Breast epithelium (tissue), 4 donors: ENCODE data around the gene ENTPD1. TPM values are rescaled to one million over a fixed set of nuclear protein-coding genes. Genes with fewer than 3 reads are reported as not detected.

Source experiments
- DNase-seq, 2 donors: peaks; one replicate each; pipeline ENCODE4 v3.0.0-alpha.2; 2019; ENCODE audit warnings: low spot score in 2 of 2
- H3K27ac ChIP-seq, 2 donors: fragments of 200-600 bp; sonication (generic) in 1 of 2; one replicate each; pipeline ENCODE4 v1.5.1; 2016 to 2019; ENCODE audit warnings: mild to moderate bottlenecking in 1 of 2
- H3K27me3 ChIP-seq, 2 donors: fragments of 200-600 bp; sonication (generic) in 1 of 2; one replicate each; pipeline versions ENCODE4 v1.5.1 to v1.6.0; 2017 to 2019; ENCODE audit warnings: control low read depth in 1 of 2, mild to moderate bottlenecking in 1 of 2
- H3K36me3 ChIP-seq: fragments of 200-600 bp; one replicate; pipeline ENCODE4 v1.5.1; 2019
- H3K4me1 ChIP-seq, 2 donors: fragments of 200-600 bp; sonication (generic); one replicate each; pipeline ENCODE4 v1.5.1; 2016 to 2019; ENCODE audit warnings: control low read depth in 1 of 2
- H3K4me3 ChIP-seq, 3 donors: fragments of 200-600 bp; sonication (generic); 1 replicate in 2 of 3; 2 replicates in 1 of 3; pipeline ENCODE4 v1.5.1; 2016 to 2019; ENCODE audit warnings: mild to moderate bottlenecking in 3 of 3, moderate library complexity in 2 of 3
- H3K9me3 ChIP-seq, 2 donors: fragments of 200-600 bp; sonication (generic) in 1 of 2; one replicate each; pipeline ENCODE4 v1.5.1; 2016 to 2019; ENCODE audit warnings: control low read depth in 1 of 2
- POLR2A ChIP-seq: fragments of 450-650 bp; IDR thresholded peaks from one replicate; pipeline ENCODE4 v1.6.1; 2016; ENCODE audit warnings: antibody characterized with exemption, mild to moderate bottlenecking, moderate library complexity
- POLR2AphosphoS5 ChIP-seq, 3 donors: sonication (generic); formaldehyde crosslinking; IDR thresholded peaks; one replicate each; pipeline ENCODE4 v1.6.1; 2017; ENCODE audit warnings: antibody characterized with exemption in 3 of 3
- intact Hi-C: fragments of 100-400 bp; cut with DNase I; formaldehyde crosslinking; loops from one replicate; pipeline ENCODE4 v1.15.1; 2023; ENCODE audit warnings: low total_unique reads
- total RNA-seq, 3 donors: library from RNA; depleted of rRNA; stranded (reverse); fragments of >200 nt; gene quantifications; one replicate each; pipeline ENCODE4 v1.1.0, GENCODE V29; 2016
- TF ChIP-seq, protein P1 (sequence below), 3 donors: fragments of 450-650 bp; IDR thresholded peaks; one replicate each; pipeline ENCODE4 v1.5.1; 2016 to 2017; ENCODE audit warnings: antibody characterized with exemption in 3 of 3, mild to moderate bottlenecking in 3 of 3, moderate library complexity in 3 of 3

Gene ENTPD1
- total RNA-seq, 3 donors from 2014 or later = 17.4 to 26.9 (median 18.4) TPM

DNA sequence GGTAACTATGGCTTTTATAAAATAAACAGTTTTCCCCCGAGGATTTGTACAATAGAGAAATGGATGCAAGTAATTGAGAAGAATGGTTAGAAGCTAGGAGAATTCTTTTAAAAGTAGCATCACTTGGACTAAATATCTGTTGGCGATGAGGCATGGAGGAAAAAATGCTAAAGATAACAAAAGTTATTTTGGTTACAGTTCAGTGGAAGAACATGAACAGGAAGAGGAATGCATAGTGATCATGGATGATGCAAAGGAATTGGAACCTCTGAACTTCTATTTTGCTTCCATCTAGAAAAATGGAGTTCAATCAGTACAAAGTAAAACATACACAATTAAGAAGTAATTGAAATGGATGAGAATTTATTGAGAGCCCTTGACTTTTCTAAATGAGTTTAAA lies 32.9 kb downstream of the ENTPD1 start:
- no peak overlapping the region for H3K27ac ChIP-seq
- no peak for DNase-seq
- no peak overlapping the region for H3K4me3 ChIP-seq
- TF ChIP-seq, protein P1, sequence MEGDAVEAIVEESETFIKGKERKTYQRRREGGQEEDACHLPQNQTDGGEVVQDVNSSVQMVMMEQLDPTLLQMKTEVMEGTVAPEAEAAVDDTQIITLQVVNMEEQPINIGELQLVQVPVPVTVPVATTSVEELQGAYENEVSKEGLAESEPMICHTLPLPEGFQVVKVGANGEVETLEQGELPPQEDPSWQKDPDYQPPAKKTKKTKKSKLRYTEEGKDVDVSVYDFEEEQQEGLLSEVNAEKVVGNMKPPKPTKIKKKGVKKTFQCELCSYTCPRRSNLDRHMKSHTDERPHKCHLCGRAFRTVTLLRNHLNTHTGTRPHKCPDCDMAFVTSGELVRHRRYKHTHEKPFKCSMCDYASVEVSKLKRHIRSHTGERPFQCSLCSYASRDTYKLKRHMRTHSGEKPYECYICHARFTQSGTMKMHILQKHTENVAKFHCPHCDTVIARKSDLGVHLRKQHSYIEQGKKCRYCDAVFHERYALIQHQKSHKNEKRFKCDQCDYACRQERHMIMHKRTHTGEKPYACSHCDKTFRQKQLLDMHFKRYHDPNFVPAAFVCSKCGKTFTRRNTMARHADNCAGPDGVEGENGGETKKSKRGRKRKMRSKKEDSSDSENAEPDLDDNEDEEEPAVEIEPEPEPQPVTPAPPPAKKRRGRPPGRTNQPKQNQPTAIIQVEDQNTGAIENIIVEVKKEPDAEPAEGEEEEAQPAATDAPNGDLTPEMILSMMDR (IDR thresholded peaks at IDR 0.05) = no peak
- TF ChIP-seq POLR2A = no peak
- intact Hi-C loops = no loop called here
- H3K36me3 ChIP-seq = no peaks in the 10 kb centered on the region
- no peaks in the 10 kb centered on the region for H3K27me3 ChIP-seq
- H3K9me3 ChIP-seq = no peaks in the 10 kb centered on the region
- H3K4me1 ChIP-seq = no peaks in the 10 kb centered on the region

DNA sequence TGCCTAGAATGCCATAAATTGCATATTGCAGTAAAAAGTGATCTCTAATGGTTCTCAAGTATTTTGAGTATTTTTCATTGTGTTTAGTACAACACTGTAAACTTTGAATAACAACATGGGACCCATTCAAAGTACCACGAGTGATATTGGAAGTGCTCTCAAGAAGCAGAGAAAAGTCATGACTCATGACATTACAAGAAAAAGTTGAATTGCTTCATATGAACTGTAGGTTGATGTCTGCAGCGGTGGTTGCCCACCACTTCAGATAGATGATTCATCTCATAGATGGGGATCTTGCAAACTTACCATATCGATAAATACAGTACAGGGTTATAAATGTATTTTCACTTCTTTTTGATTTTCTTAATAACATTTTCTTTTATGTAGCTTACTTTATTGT lies 33.9 kb downstream of the ENTPD1 start:
- no peak for DNase-seq
- H3K27me3 ChIP-seq = no peaks in the 10 kb centered on the region
- no peaks in the 10 kb centered on the region for H3K36me3 ChIP-seq
- H3K9me3 ChIP-seq = no peaks in the 10 kb centered on the region
- TF ChIP-seq POLR2A = no peak
- no peak for TF ChIP-seq POLR2AphosphoS5 (IDR thresholded peaks at IDR 0.05)
- TF ChIP-seq, protein P1 (IDR thresholded peaks at IDR 0.05) = no peak
- no peaks in the 10 kb centered on the region for H3K4me1 ChIP-seq
- intact Hi-C loops = no loop called here
- no peak overlapping the region for H3K4me3 ChIP-seq
- H3K27ac ChIP-seq = no peak overlapping the region

DNA sequence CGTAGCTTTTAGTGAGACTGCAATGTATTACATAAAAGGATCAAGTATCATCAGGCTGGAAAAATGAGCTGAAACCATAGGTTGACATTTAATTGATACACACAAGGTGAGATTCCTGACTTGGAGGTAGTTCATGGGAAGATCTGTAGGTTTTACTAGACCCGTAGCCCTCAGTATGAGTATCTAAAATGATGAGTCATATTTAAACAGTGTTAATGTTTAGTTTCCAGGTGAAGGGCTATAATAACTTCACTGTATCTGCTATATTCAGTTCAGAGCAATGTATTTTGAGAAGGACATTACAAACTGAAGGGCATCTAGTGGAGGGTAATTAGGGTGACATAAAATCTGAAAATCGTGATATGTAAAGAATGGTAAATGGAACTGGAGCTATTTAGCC lies 35.0 kb downstream of the ENTPD1 start:
- Histone ChIP-seq H3K9me3 (no peaks in the 10 kb centered on the region), H3K4me3 (no peak overlapping the region), H3K27ac (no peak overlapping the region), H3K27me3 (no peaks in the 10 kb centered on the region), H3K4me1 (no peaks in the 10 kb centered on the region), H3K36me3 (no peaks in the 10 kb centered on the region)
- no peak for DNase-seq
- no peak for TF ChIP-seq POLR2AphosphoS5 (IDR thresholded peaks at IDR 0.05)
- TF ChIP-seq, protein P1 (IDR thresholded peaks at IDR 0.05) = no peak
- no peak for TF ChIP-seq POLR2A
- intact Hi-C loops = no loop called here

DNA sequence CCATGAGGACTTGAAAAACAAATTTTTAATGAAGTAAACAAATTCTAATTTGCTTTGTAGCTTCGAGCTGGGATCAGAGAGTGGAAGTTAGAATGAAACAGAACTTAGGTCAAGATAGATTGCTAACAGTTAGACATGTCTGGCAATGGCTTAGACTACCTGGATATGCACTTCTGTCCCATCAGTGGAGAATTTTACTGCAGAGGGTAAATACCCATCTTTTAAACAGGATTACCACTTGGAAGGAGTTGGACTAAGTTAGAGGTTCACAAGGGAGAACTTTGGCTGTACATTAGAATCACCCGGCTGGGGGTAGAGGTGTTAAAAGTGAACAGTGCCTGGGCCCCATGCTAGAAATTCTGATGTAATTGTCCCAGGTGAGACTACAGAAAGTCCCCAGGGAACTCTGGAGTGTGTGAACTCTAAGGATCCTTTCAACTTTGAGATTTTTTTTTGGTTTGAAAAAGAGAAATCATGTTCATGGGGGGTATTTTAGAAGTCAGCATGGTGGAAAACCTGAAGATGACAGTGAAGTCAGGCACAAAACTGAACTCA lies 35.5 kb downstream of the ENTPD1 start:
- TF ChIP-seq POLR2AphosphoS5 (IDR thresholded peaks at IDR 0.05) = no peak
- TF ChIP-seq POLR2A = no peak
- TF ChIP-seq, protein P1 (IDR thresholded peaks at IDR 0.05) = no peak

DNA sequence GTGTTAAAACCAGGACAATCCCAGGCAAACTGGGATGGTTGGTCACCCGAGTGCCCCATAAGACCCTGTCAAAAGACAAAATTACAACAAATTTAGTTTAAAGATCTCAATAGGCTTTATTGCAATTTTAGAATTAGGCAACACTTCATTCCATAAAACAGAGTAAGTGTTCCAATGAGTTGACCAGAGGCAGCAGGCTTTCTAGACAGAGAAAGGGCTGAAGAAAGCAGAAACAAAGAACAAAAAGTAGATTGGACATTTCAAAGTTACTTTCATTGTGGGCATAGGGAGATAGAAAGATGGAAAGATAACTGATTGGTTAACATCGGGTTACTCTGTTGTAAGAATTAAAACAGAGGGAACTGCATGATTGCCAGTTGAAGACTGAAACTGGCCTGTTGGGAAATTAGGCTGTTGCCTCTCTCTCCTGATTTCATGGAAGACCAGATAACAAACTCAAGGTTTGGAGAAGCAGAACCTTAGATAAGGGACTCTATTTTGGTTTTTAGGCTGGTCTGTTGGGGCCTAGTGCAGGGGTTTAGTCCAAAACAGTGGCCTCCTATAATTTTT lies 36.3 kb downstream of the ENTPD1 start:
- no peak for TF ChIP-seq POLR2AphosphoS5 (IDR thresholded peaks at IDR 0.05)
- TF ChIP-seq, protein P1 (IDR thresholded peaks at IDR 0.05) = no peak
- no peak for TF ChIP-seq POLR2A
- Histone ChIP-seq H3K36me3 (no peaks in the 10 kb centered on the region), H3K4me3 (no peak overlapping the region), H3K27ac (peak overlapping the region; percentile 44 to 76), H3K9me3 (no peaks in the 10 kb centered on the region), H3K4me1 (no peaks in the 10 kb centered on the region), H3K27me3 (no peaks in the 10 kb centered on the region)
- DNase-seq = no peak
- intact Hi-C loops = no loop called here

More for the DNA sequence above, 35.5 kb downstream of the ENTPD1 start:
- Histone ChIP-seq H3K27ac (no peak overlapping the region), H3K36me3 (no peaks in the 10 kb centered on the region), H3K4me1 (no peaks in the 10 kb centered on the region), H3K4me3 (no peak overlapping the region), H3K9me3 (no peaks in the 10 kb centered on the region), H3K27me3 (no peaks in the 10 kb centered on the region)
- intact Hi-C loops = no loop called here
- no peak for DNase-seq
